Panc1 (cell line): ENCODE results near the gene RARG. TPM values are rescaled to one million over a fixed set of nuclear protein-coding genes. Genes with fewer than 3 reads are reported as not detected.

Source experiments
- ATAC-seq: fragments of 200-7000 bp; cut with Tn5 transposase; 2 replicates; pipeline ENCODE4 v1.9.1; 2020; ENCODE audit warnings: mild to moderate bottlenecking, moderate library complexity
- BruUV-seq: library from RNA; stranded (reverse); fragments of 400-500 nt; replicated peaks from 2 replicates; lab custom pipeline; 2021; lab: Mats Ljungman, UMichigan
- CTCF ChIA-PET: fragments of 300-600 bp; sonication (Branson Sonifier 250); formaldehyde crosslinking; loops from one replicate; lab custom pipeline; 2022; ENCODE audit warnings: antibody characterized with exemption; lab: Charles Lee
- POLR2A ChIA-PET: fragments of 300-600 bp; sonication (Branson Sonifier 250); formaldehyde crosslinking; loops from one replicate; lab custom pipeline; 2022; ENCODE audit warnings: antibody characterized with exemption; lab: Charles Lee
- DNase-seq: peaks from one replicate; pipeline ENCODE4 v3.0.0-alpha.2; 2010; ENCODE audit warnings: low read depth, low spot score
- H3K27ac ChIP-seq: 2 replicates; pipeline ENCODE4 v1.5.1; 2011; ENCODE audit warnings: mild to moderate bottlenecking, low read length, inconsistent platforms
- H3K27me3 ChIP-seq: fragments of 200-500 bp; sonication (Bioruptor generic); 2 replicates; pipeline ENCODE4 v1.6.0; 2014; ENCODE audit warnings: low read length, inconsistent platforms; ENCODE audit not compliant: control insufficient read depth, insufficient read depth
- H3K36me3 ChIP-seq: fragments of 200-500 bp; sonication (Bioruptor generic); 2 replicates; pipeline ENCODE4 v1.5.1; 2014; ENCODE audit warnings: inconsistent platforms, mild to moderate bottlenecking, low read length, moderate library complexity; ENCODE audit not compliant: control insufficient read depth, insufficient read depth
- H3K4me1 ChIP-seq: 2 replicates; pipeline ENCODE4 v1.5.1; 2011; ENCODE audit warnings: inconsistent platforms, mild to moderate bottlenecking, low read length, moderate library complexity; ENCODE audit not compliant: control insufficient read depth, insufficient read depth
- H3K4me3 ChIP-seq, 2 experiments: 2 replicates each; pipeline ENCODE4 v1.5.1; 2011 to 2012; ENCODE audit warnings: low read depth in 2 of 2, low read length in 2 of 2, mild to moderate bottlenecking in 2 of 2, inconsistent platforms in 1 of 2, moderate library complexity in 1 of 2
- H3K9me3 ChIP-seq: fragments of 200-500 bp; sonication (Bioruptor generic); 2 replicates; pipeline ENCODE4 v1.5.1; 2014; ENCODE audit warnings: low read depth, mild to moderate bottlenecking, inconsistent platforms, low read length, moderate library complexity; ENCODE audit not compliant: control insufficient read depth, insufficient read depth
- POLR2AphosphoS5 ChIP-seq: IDR thresholded peaks from 2 replicates; pipeline ENCODE4 v1.6.1; 2012; ENCODE audit warnings: mild to moderate bottlenecking, low read depth, low read length, moderate library complexity
- SIN3A ChIP-seq: IDR thresholded peaks from 2 replicates; pipeline ENCODE4 v1.6.1; 2012; ENCODE audit warnings: low read depth, mild to moderate bottlenecking, low read length, moderate library complexity, borderline replicate concordance; ENCODE audit not compliant: insufficient read depth
- TCF7L2 ChIP-seq: IDR thresholded peaks from 2 replicates; pipeline ENCODE4 v1.6.1; 2011; ENCODE audit warnings: mild to moderate bottlenecking, low read depth, low read length, inconsistent platforms
- in situ Hi-C: cut with HindIII; loops from 2 replicates; pipeline ENCODE4 v1.10.0; 2016; ENCODE audit warnings: low sequenced_read_pairs, low pct_unique_long_range_greater_than_20kb
- intact Hi-C: fragments of 100-400 bp; cut with micrococcal nuclease; formaldehyde crosslinking; loops from one replicate; pipeline ENCODE4 v1.10.0; 2022; ENCODE audit not compliant: unreplicated experiment
- total RNA-seq: library from RNA; stranded (reverse); gene quantifications from one replicate; pipeline ENCODE4 v1.2.1, GENCODE V29; 2021; ENCODE audit not compliant: unreplicated experiment
- TF ChIP-seq, protein P1 (sequence below), 2 experiments: IDR thresholded peaks; 2 replicates each; pipeline ENCODE4 v1.6.1; 2011 to 2012; ENCODE audit warnings: low read depth in 2 of 2, control low read depth in 1 of 2, low read length in 1 of 2, mild to moderate bottlenecking in 1 of 2, moderate library complexity in 1 of 2; ENCODE audit not compliant: insufficient read depth in 1 of 2
- TF ChIP-seq, protein P2 (sequence below): fragments of 450-650 bp; IDR thresholded peaks from 2 replicates; pipeline ENCODE4 v1.5.1; 2017; ENCODE audit warnings: mild to moderate bottlenecking

RARG gene
- total RNA-seq, 1 experiment from 2014 or later: 41.2 TPM

DNA sequence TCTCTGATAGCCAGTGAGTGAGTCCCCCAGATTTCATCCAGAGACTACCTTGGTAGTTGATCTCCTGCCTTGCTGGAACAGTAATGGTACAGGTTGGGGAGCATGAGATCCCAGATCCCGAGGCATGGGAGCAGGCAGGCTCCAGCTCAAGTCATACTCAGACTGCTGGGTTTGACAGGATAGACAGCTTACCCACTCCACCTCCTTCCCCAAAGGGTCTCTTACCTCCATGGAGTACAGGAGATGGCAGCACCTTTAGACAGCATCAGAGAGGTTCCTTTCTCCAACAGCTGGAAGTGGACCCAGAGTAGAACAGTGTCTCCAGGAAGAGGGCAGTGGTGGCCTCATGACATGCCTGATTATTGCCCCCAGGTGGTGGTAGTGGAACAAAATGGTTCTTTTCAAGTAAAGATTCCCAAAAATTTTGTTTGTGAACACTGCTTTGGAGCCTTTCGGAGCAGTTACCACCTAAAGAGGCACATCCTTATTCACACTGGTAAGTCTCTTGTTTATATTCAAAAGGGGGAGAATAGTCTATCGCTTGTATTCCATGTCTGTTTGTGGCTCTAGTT is 46.3 kb downstream of the RARG start:
- no peaks in the 10 kb centered on the region for H3K27me3 ChIP-seq
- H3K4me1 ChIP-seq: peaks cover 20% of the 10 kb centered on the region
- no peak overlapping the region for H3K4me3 ChIP-seq
- in situ Hi-C loops (no loop called here), intact Hi-C loops (no loop called here)
- no TSS peak for BruUV-seq
- TF ChIP-seq TCF7L2 (no peak), POLR2AphosphoS5 (no peak), SIN3A (no peak)
- TF ChIP-seq, protein P1, sequence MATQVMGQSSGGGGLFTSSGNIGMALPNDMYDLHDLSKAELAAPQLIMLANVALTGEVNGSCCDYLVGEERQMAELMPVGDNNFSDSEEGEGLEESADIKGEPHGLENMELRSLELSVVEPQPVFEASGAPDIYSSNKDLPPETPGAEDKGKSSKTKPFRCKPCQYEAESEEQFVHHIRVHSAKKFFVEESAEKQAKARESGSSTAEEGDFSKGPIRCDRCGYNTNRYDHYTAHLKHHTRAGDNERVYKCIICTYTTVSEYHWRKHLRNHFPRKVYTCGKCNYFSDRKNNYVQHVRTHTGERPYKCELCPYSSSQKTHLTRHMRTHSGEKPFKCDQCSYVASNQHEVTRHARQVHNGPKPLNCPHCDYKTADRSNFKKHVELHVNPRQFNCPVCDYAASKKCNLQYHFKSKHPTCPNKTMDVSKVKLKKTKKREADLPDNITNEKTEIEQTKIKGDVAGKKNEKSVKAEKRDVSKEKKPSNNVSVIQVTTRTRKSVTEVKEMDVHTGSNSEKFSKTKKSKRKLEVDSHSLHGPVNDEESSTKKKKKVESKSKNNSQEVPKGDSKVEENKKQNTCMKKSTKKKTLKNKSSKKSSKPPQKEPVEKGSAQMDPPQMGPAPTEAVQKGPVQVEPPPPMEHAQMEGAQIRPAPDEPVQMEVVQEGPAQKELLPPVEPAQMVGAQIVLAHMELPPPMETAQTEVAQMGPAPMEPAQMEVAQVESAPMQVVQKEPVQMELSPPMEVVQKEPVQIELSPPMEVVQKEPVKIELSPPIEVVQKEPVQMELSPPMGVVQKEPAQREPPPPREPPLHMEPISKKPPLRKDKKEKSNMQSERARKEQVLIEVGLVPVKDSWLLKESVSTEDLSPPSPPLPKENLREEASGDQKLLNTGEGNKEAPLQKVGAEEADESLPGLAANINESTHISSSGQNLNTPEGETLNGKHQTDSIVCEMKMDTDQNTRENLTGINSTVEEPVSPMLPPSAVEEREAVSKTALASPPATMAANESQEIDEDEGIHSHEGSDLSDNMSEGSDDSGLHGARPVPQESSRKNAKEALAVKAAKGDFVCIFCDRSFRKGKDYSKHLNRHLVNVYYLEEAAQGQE (IDR thresholded peaks at IDR 0.05; ENCODE audit: insufficient read depth in 1 of 2, low read depth in 2 of 2, low read length in 1 of 2): no peak
- TF ChIP-seq, protein P2, sequence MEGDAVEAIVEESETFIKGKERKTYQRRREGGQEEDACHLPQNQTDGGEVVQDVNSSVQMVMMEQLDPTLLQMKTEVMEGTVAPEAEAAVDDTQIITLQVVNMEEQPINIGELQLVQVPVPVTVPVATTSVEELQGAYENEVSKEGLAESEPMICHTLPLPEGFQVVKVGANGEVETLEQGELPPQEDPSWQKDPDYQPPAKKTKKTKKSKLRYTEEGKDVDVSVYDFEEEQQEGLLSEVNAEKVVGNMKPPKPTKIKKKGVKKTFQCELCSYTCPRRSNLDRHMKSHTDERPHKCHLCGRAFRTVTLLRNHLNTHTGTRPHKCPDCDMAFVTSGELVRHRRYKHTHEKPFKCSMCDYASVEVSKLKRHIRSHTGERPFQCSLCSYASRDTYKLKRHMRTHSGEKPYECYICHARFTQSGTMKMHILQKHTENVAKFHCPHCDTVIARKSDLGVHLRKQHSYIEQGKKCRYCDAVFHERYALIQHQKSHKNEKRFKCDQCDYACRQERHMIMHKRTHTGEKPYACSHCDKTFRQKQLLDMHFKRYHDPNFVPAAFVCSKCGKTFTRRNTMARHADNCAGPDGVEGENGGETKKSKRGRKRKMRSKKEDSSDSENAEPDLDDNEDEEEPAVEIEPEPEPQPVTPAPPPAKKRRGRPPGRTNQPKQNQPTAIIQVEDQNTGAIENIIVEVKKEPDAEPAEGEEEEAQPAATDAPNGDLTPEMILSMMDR: no peak
- peaks cover 19% of the 10 kb centered on the region for H3K36me3 ChIP-seq
- ChIA-PET CTCF (no interaction called here), POLR2A (no interaction called here)
- no peak overlapping the region for H3K27ac ChIP-seq
- no peak for ATAC-seq
- DNase-seq: no peak
- H3K9me3 ChIP-seq: no peaks in the 10 kb centered on the region

DNA sequence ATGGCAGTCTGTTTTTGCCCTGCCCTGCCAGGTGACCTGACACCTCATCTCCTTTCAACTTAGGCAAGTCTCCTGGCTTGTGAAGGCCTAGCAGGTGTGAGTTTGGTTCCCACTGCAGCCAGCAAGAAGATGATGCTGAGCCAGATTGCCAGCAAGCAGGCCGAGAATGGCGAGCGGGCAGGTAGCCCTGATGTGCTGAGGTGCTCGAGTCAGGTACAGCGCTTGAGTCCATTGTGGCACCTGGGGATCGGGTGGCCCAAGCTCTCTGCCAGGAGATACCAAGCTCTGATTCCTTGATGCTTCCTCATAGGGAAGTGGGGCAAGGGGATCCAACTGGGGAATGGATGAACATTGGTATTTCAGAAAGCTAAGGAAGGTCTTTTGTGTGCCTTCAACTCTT is 47.2 kb downstream of the RARG start:
- Histone ChIP-seq H3K4me3 (no peak overlapping the region), H3K9me3 (no peaks in the 10 kb centered on the region), H3K27me3 (no peaks in the 10 kb centered on the region), H3K27ac (no peak overlapping the region), H3K4me1 (peaks cover 20% of the 10 kb centered on the region), H3K36me3 (peaks cover 19% of the 10 kb centered on the region)
- BruUV-seq: no TSS peak
- CTCF ChIA-PET: interaction anchor here (0.6 kb wide), 1 partner anchor 41 kb away, joined by 6 read pairs; no protein-coding TSS in a partner anchor
- ATAC-seq (no peak), DNase-seq (no peak)
- in situ Hi-C loops (no loop called here), intact Hi-C loops (no loop called here)
- TF ChIP-seq, protein P2: no peak
- TF ChIP-seq SIN3A (no peak), POLR2AphosphoS5 (no peak), TCF7L2 (no peak)
- TF ChIP-seq, protein P1 (IDR thresholded peaks at IDR 0.05; ENCODE audit: insufficient read depth in 1 of 2, low read depth in 2 of 2, low read length in 1 of 2): no peak
- POLR2A ChIA-PET: no interaction called here
